Upper lobe of right lung (tissue), 1 donor: ENCODE measurements around the gene LAMTOR5. TPM values are rescaled to one million over a fixed set of nuclear protein-coding genes. Genes with fewer than 3 reads are reported as not detected.

ENCODE experiments used
- ATAC-seq: fragments of 200-7000 bp; cut with Tn5 transposase; one replicate; pipeline ENCODE4 v1.9.1; 2020; ENCODE audit warnings: mild to moderate bottlenecking, moderate library complexity
- DNase-seq: peaks from one replicate; pipeline ENCODE4 v3.0.0-alpha.2; 2020
- H3K27ac ChIP-seq: fragments of 200-600 bp; one replicate; pipeline ENCODE4 v1.8.0; 2022
- H3K27me3 ChIP-seq: fragments of 200-600 bp; one replicate; pipeline ENCODE4 v1.8.0; 2022; ENCODE audit warnings: mild to moderate bottlenecking
- H3K36me3 ChIP-seq: fragments of 200-600 bp; one replicate; pipeline ENCODE4 v1.8.0; 2022
- H3K4me1 ChIP-seq: fragments of 200-600 bp; one replicate; pipeline ENCODE4 v1.8.0; 2022
- H3K4me3 ChIP-seq: fragments of 200-600 bp; one replicate; pipeline ENCODE4 v1.8.0; 2022; ENCODE audit warnings: mild to moderate bottlenecking
- H3K9me3 ChIP-seq: fragments of 200-600 bp; one replicate; pipeline ENCODE4 v1.8.0; 2022
- intact Hi-C: fragments of 100-400 bp; cut with DNase I; formaldehyde crosslinking; loops from one replicate; pipeline ENCODE4 v1.11.0; 2022
- total RNA-seq: library from RNA; stranded (reverse); fragmentation: NEBNext Ultra II Directional; extraction: Animal tissue kit (Norgen Biotek cat#: 25700); gene quantifications from one replicate; pipeline ENCODE4 v1.2.1, GENCODE V29; 2021
- TF ChIP-seq, protein P1 (sequence below): fragments of 200-600 bp; IDR thresholded peaks from one replicate; pipeline ENCODE4 v1.8.0; 2022; ENCODE audit warnings: antibody characterized with exemption
- donor health status: DM: no; HTN: yes; CAD: no; lungs with severe emphysema.

Gene LAMTOR5
- total RNA-seq, 1 donor from 2014 or later: 110 TPM

GRCh38 chr1:110383251-110383990, 24.1 kb downstream of the LAMTOR5 start:
- no peak overlapping the region for H3K4me3 ChIP-seq
- no peak for DNase-seq
- H3K36me3 ChIP-seq: peaks cover 20% of the 10 kb centered on the region
- H3K27me3 ChIP-seq: no peaks in the 10 kb centered on the region
- peak overlapping the region; percentile 28 for H3K27ac ChIP-seq
- TF ChIP-seq, protein P1, sequence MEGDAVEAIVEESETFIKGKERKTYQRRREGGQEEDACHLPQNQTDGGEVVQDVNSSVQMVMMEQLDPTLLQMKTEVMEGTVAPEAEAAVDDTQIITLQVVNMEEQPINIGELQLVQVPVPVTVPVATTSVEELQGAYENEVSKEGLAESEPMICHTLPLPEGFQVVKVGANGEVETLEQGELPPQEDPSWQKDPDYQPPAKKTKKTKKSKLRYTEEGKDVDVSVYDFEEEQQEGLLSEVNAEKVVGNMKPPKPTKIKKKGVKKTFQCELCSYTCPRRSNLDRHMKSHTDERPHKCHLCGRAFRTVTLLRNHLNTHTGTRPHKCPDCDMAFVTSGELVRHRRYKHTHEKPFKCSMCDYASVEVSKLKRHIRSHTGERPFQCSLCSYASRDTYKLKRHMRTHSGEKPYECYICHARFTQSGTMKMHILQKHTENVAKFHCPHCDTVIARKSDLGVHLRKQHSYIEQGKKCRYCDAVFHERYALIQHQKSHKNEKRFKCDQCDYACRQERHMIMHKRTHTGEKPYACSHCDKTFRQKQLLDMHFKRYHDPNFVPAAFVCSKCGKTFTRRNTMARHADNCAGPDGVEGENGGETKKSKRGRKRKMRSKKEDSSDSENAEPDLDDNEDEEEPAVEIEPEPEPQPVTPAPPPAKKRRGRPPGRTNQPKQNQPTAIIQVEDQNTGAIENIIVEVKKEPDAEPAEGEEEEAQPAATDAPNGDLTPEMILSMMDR: no peak
- ATAC-seq: no peak
- peaks cover 9% of the 10 kb centered on the region for H3K4me1 ChIP-seq
- intact Hi-C loops: no loop called here
- H3K9me3 ChIP-seq: no peaks in the 10 kb centered on the region

- H3K4me3 ChIP-seq: peak overlapping the region; percentile 2
- peaks cover 9% of the 10 kb centered on the region for H3K4me1 ChIP-seq
- intact Hi-C loops: no loop called here
- peak overlapping the region; percentile 74 for H3K27ac ChIP-seq
- no peaks in the 10 kb centered on the region for H3K9me3 ChIP-seq
- TF ChIP-seq, protein P1: no peak
- ATAC-seq: peak; percentile 85
- no peaks in the 10 kb centered on the region for H3K27me3 ChIP-seq
- DNase-seq: no peak
- H3K36me3 ChIP-seq: peaks cover 43% of the 10 kb centered on the region
These were observed 26.7 kb downstream of the LAMTOR5 start for GRCh38 chr1:110380672-110381283.

GRCh38 chr1:110375490-110375889, 32.0 kb downstream of the LAMTOR5 start:
- no peaks in the 10 kb centered on the region for H3K9me3 ChIP-seq
- DNase-seq (no peak), ATAC-seq (no peak)
- TF ChIP-seq, protein P1: no peak
- no peak overlapping the region for H3K4me3 ChIP-seq
- H3K36me3 ChIP-seq: peaks cover 74% of the 10 kb centered on the region
- H3K27ac ChIP-seq: no peak overlapping the region
- no peaks in the 10 kb centered on the region for H3K4me1 ChIP-seq
- H3K27me3 ChIP-seq: no peaks in the 10 kb centered on the region
- intact Hi-C loops: no loop called here

- H3K4me3 ChIP-seq: no peak overlapping the region
- DNase-seq: no peak
- H3K36me3 ChIP-seq: peaks cover 53% of the 10 kb centered on the region
- H3K9me3 ChIP-seq: no peaks in the 10 kb centered on the region
- H3K4me1 ChIP-seq: no peaks in the 10 kb centered on the region
- no peak overlapping the region for H3K27ac ChIP-seq
- no peaks in the 10 kb centered on the region for H3K27me3 ChIP-seq
- intact Hi-C loops: no loop called here
- ATAC-seq: no peak
- TF ChIP-seq, protein P1: no peak
These were observed 36.7 kb downstream of the LAMTOR5 start for GRCh38 chr1:110370827-110371226.

GRCh38 chr1:110364221-110364620, 43.3 kb downstream of the LAMTOR5 start:
- no peaks in the 10 kb centered on the region for H3K27me3 ChIP-seq
- H3K36me3 ChIP-seq: peaks cover 35% of the 10 kb centered on the region
- no peaks in the 10 kb centered on the region for H3K4me1 ChIP-seq
- no peak overlapping the region for H3K27ac ChIP-seq
- no peak overlapping the region for H3K4me3 ChIP-seq
- DNase-seq: no peak
- TF ChIP-seq, protein P1: no peak
- no peaks in the 10 kb centered on the region for H3K9me3 ChIP-seq
- ATAC-seq: no peak
- intact Hi-C loops: no loop called here
